Loucy (cell line): ENCODE measurements around the gene WARS2.

Experiments used
- H2AFZ ChIP-seq: fragments of 200-600 bp; sonication (generic); 2 replicates; pipeline ENCODE4 v1.6.0; 2016; ENCODE audit warnings: antibody characterized with exemption, mild to moderate bottlenecking, low read length, moderate library complexity
- H3F3A ChIP-seq: fragments of 200-600 bp; 2 replicates; pipeline ENCODE4 v1.6.0; 2016; ENCODE audit warnings: antibody characterized with exemption, low read depth, mild to moderate bottlenecking
- H3K27me3 ChIP-seq: fragments of 200-600 bp; sonication (generic); 2 replicates; pipeline ENCODE4 v1.6.1; 2014; ENCODE audit warnings: low read length, mild to moderate bottlenecking; ENCODE audit not compliant: insufficient read depth, poor library complexity, severe bottlenecking
- H3K36me3 ChIP-seq: fragments of 200-600 bp; sonication (generic); 2 replicates; pipeline ENCODE4 v1.6.1; 2016; ENCODE audit warnings: low read length; ENCODE audit not compliant: insufficient read depth
- H3K4me1 ChIP-seq: fragments of 200-600 bp; sonication (generic); 2 replicates; pipeline ENCODE4 v1.5.1; 2014; ENCODE audit warnings: low read length, mild to moderate bottlenecking; ENCODE audit not compliant: insufficient read depth, poor library complexity, severe bottlenecking
- H3K4me2 ChIP-seq: fragments of 200-600 bp; sonication (generic); 2 replicates; pipeline ENCODE4 v1.6.0; 2014; ENCODE audit warnings: antibody characterized with exemption, low read length, low read depth, mild to moderate bottlenecking; ENCODE audit not compliant: poor library complexity, severe bottlenecking
- H3K4me3 ChIP-seq: fragments of 200-600 bp; sonication (generic); 2 replicates; pipeline ENCODE4 v1.5.1; 2014; ENCODE audit warnings: low read length, mild to moderate bottlenecking, mixed read lengths; ENCODE audit not compliant: poor library complexity, severe bottlenecking
- H3K79me2 ChIP-seq: fragments of 200-600 bp; sonication (generic); 2 replicates; pipeline ENCODE4 v1.6.1; 2014; ENCODE audit warnings: low read length; ENCODE audit not compliant: insufficient read depth
- H3K9ac ChIP-seq: fragments of 200-600 bp; sonication (generic); 2 replicates; pipeline ENCODE4 v1.6.0; 2014; ENCODE audit warnings: mild to moderate bottlenecking, low read depth, low read length, moderate library complexity; ENCODE audit not compliant: poor library complexity, severe bottlenecking
- H3K9me2 ChIP-seq: fragments of 200-600 bp; sonication (generic); replicated peaks from 2 replicates; pipeline ENCODE4 v1.6.1; 2016; ENCODE audit warnings: low read depth, low read length, mixed read lengths
- H3K9me3 ChIP-seq: fragments of 200-600 bp; sonication (generic); 2 replicates; pipeline ENCODE4 v1.6.1; 2014; ENCODE audit warnings: mild to moderate bottlenecking, antibody characterized with exemption, low read length, low read depth; ENCODE audit not compliant: insufficient read depth
- H4K20me1 ChIP-seq: fragments of 200-600 bp; sonication (generic); 2 replicates; pipeline ENCODE4 v1.6.0; 2014; ENCODE audit warnings: antibody characterized with exemption, low read length, mild to moderate bottlenecking; ENCODE audit not compliant: insufficient read depth, poor library complexity, severe bottlenecking
- CTCF ChIP-seq: fragments of 200-600 bp; sonication (generic); conservative IDR thresholded peaks from 2 replicates; pipeline ENCODE4 v1.5.1; 2014; ENCODE audit warnings: mild to moderate bottlenecking, antibody characterized with exemption, low read length
- EZH2phosphoT487 ChIP-seq: fragments of 200-600 bp; IDR thresholded peaks from 2 replicates; pipeline ENCODE4 v1.6.1; 2018; ENCODE audit warnings: antibody characterized with exemption, mild to moderate bottlenecking, moderate library complexity, borderline replicate concordance

Gene WARS2

GRCh38 chr1:119009312-119009655, 131.2 kb downstream of the WARS2 start:
- Histone ChIP-seq H2AFZ (no peak overlapping the region), H3K4me3 (no peak overlapping the region), H3K9me3 (no peaks in the 10 kb centered on the region)

GRCh38 chr1:119008483-119009311, 131.8 kb downstream of the WARS2 start:
- no peaks in the 10 kb centered on the region for H3K9me2 ChIP-seq
- H3K4me3 ChIP-seq, result no peak overlapping the region
- no peaks in the 10 kb centered on the region for H3K79me2 ChIP-seq
- H3K9me3 ChIP-seq, result no peaks in the 10 kb centered on the region
- no peaks in the 10 kb centered on the region for H4K20me1 ChIP-seq
- no peak overlapping the region for H3K9ac ChIP-seq
- H3K36me3 ChIP-seq, result no peaks in the 10 kb centered on the region
- H3K4me1 ChIP-seq, result no peaks in the 10 kb centered on the region
- no peak overlapping the region for H2AFZ ChIP-seq
- H3F3A ChIP-seq, result no peaks in the 10 kb centered on the region; the same call in 1 of the 2 replicates
- no peaks in the 10 kb centered on the region for H3K27me3 ChIP-seq
- H3K4me2 ChIP-seq, result no peak overlapping the region
- TF ChIP-seq CTCF (peak; percentile 77), EZH2phosphoT487 (no peak)

More at GRCh38 chr1:119009312-119009655, 131.2 kb downstream of the WARS2 start:
- H3K9me2 ChIP-seq, result no peaks in the 10 kb centered on the region
- no peaks in the 10 kb centered on the region for H3K36me3 ChIP-seq
- TF ChIP-seq CTCF, result no peak
- TF ChIP-seq EZH2phosphoT487, result no peak
- H3K4me2 ChIP-seq, result no peak overlapping the region
- H3K4me1 ChIP-seq, result no peaks in the 10 kb centered on the region
- no peaks in the 10 kb centered on the region for H3K27me3 ChIP-seq
- no peaks in the 10 kb centered on the region; the same call in 1 of the 2 replicates for H3F3A ChIP-seq
- no peaks in the 10 kb centered on the region for H4K20me1 ChIP-seq
- no peak overlapping the region for H3K9ac ChIP-seq
- no peaks in the 10 kb centered on the region for H3K79me2 ChIP-seq

- no peaks in the 10 kb centered on the region for H3K27me3 ChIP-seq
- H3K4me2 ChIP-seq, result no peak overlapping the region
Observed at GRCh38 chr1:119007670-119008482, 132.6 kb downstream of the WARS2 start.

More at GRCh38 chr1:119007670-119008482, 132.6 kb downstream of the WARS2 start:
- no peaks in the 10 kb centered on the region for H4K20me1 ChIP-seq
- no peak overlapping the region for H3K4me3 ChIP-seq
- no peak overlapping the region for H2AFZ ChIP-seq
- H3K36me3 ChIP-seq, result no peaks in the 10 kb centered on the region
- TF ChIP-seq CTCF (no peak), EZH2phosphoT487 (no peak)
- no peaks in the 10 kb centered on the region; the same call in 1 of the 2 replicates for H3F3A ChIP-seq
- no peaks in the 10 kb centered on the region for H3K9me3 ChIP-seq
- H3K79me2 ChIP-seq, result no peaks in the 10 kb centered on the region
- no peaks in the 10 kb centered on the region for H3K9me2 ChIP-seq
- H3K9ac ChIP-seq, result no peak overlapping the region
- no peaks in the 10 kb centered on the region for H3K4me1 ChIP-seq
